Measurements from ENCODE around the gene GPHN. TPM values are rescaled to one million over a fixed set of nuclear protein-coding genes. Genes with fewer than 3 reads are reported as not detected.

The GPHN gene
- total and polyA plus RNA-seq, 10 of the 15 experiments (the other 5 are each of a cell fraction or from before 2014, with no cell fraction given): 22.3 to 48.8 (median 33.1) TPM

GRCh38 chr14:66649498-66649897 lies 141.6 kb downstream of the GPHN start (continued):
- TF ChIP-seq, protein P1, sequence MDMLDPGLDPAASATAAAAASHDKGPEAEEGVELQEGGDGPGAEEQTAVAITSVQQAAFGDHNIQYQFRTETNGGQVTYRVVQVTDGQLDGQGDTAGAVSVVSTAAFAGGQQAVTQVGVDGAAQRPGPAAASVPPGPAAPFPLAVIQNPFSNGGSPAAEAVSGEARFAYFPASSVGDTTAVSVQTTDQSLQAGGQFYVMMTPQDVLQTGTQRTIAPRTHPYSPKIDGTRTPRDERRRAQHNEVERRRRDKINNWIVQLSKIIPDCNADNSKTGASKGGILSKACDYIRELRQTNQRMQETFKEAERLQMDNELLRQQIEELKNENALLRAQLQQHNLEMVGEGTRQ (IDR thresholded peaks at IDR 0.05; ENCODE audit: borderline replicate concordance, low read depth, low read length): no peak
- TF ChIP-seq GATAD2B (conservative IDR thresholded peaks at IDR 0.05; ENCODE audit: low read depth): no peak
- peak; percentile 98 for TF ChIP-seq TCF3 (IDR thresholded peaks at IDR 0.05; ENCODE audit: borderline replicate concordance, insufficient read depth, low read depth, low read length)
- TF ChIP-seq IRF4 (IDR thresholded peaks at IDR 0.05; ENCODE audit: low read depth, low read length): peak; percentile 83
- TF ChIP-seq WRNIP1 (IDR thresholded peaks at IDR 0.05; ENCODE audit: borderline replicate concordance, low read depth, low read length): no peak
- TF ChIP-seq SMC3 (IDR thresholded peaks at IDR 0.05; ENCODE audit: borderline replicate concordance, low read length): no peak
- 0 out of 2 replicates have a peak, but pooled peaks have one; percentile 47 for TF ChIP-seq GABPA (IDR thresholded peaks at IDR 0.05; ENCODE audit: low read depth)
- TF ChIP-seq RELA (IDR thresholded peaks at IDR 0.05; ENCODE audit: borderline replicate concordance, partially characterized antibody): no peak
- peak; percentile 78; the same call in 1 of the 2 replicates for TF ChIP-seq JUND (IDR thresholded peaks at IDR 0.05; ENCODE audit: low read depth, low read length)
- TF ChIP-seq NR2F1 (conservative IDR thresholded peaks at IDR 0.05): peak; percentile 74
- TF ChIP-seq JUNB (IDR thresholded peaks at IDR 0.05): peak; percentile 95
- peak; percentile 93 for TF ChIP-seq MTA2 (IDR thresholded peaks at IDR 0.05; ENCODE audit: low read depth)
- TF ChIP-seq IKZF2 (IDR thresholded peaks at IDR 0.05): peak; percentile 36 to 55; a peak in 1 of 4 replicates
- TF ChIP-seq CREB1 (IDR thresholded peaks at IDR 0.05; ENCODE audit: low read depth): peak; percentile 90
- peak; percentile 60; the same call in 1 of the 2 replicates for TF ChIP-seq PAX5 (IDR thresholded peaks at IDR 0.05; ENCODE audit: borderline replicate concordance, low read depth, low read length)
- TF ChIP-seq EP300 (IDR thresholded peaks at IDR 0.05; ENCODE audit: borderline replicate concordance in 1 of 2, control insufficient read depth in 1 of 2, low read depth in 2 of 2, low read length in 2 of 2): peak; percentile 83 to 90
- TF ChIP-seq, protein P2, sequence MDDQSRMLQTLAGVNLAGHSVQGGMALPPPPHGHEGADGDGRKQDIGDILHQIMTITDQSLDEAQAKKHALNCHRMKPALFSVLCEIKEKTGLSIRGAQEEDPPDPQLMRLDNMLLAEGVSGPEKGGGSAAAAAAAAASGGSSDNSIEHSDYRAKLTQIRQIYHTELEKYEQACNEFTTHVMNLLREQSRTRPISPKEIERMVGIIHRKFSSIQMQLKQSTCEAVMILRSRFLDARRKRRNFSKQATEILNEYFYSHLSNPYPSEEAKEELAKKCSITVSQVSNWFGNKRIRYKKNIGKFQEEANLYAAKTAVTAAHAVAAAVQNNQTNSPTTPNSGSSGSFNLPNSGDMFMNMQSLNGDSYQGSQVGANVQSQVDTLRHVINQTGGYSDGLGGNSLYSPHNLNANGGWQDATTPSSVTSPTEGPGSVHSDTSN (IDR thresholded peaks at IDR 0.05; ENCODE audit: insufficient replicate concordance, low read depth, low read length): peak; percentile 85
- TF ChIP-seq HDGF (IDR thresholded peaks at IDR 0.05): no peak
- TF ChIP-seq RUNX3 (IDR thresholded peaks at IDR 0.05; ENCODE audit: low read length): peak; percentile 68
- TF ChIP-seq SREBF1 (IDR thresholded peaks at IDR 0.05; ENCODE audit: low read length): no peak
- TF ChIP-seq, protein P3, sequence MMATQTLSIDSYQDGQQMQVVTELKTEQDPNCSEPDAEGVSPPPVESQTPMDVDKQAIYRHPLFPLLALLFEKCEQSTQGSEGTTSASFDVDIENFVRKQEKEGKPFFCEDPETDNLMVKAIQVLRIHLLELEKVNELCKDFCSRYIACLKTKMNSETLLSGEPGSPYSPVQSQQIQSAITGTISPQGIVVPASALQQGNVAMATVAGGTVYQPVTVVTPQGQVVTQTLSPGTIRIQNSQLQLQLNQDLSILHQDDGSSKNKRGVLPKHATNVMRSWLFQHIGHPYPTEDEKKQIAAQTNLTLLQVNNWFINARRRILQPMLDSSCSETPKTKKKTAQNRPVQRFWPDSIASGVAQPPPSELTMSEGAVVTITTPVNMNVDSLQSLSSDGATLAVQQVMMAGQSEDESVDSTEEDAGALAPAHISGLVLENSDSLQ (IDR thresholded peaks at IDR 0.05): peak; percentile 95
- peak; percentile 31 for TF ChIP-seq MEF2B (IDR thresholded peaks at IDR 0.05; ENCODE audit: partially characterized antibody, poor library complexity, severe bottlenecking)
- peak; percentile 42; the same call in 1 of the 2 replicates for TF ChIP-seq NFIC (IDR thresholded peaks at IDR 0.05; ENCODE audit: low read depth, low read length)
- TF ChIP-seq, protein P4, sequence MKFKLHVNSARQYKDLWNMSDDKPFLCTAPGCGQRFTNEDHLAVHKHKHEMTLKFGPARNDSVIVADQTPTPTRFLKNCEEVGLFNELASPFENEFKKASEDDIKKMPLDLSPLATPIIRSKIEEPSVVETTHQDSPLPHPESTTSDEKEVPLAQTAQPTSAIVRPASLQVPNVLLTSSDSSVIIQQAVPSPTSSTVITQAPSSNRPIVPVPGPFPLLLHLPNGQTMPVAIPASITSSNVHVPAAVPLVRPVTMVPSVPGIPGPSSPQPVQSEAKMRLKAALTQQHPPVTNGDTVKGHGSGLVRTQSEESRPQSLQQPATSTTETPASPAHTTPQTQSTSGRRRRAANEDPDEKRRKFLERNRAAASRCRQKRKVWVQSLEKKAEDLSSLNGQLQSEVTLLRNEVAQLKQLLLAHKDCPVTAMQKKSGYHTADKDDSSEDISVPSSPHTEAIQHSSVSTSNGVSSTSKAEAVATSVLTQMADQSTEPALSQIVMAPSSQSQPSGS (IDR thresholded peaks at IDR 0.05; ENCODE audit: low read length): peak; percentile 86
- TF ChIP-seq IKZF1 (conservative IDR thresholded peaks at IDR 0.05): peak; percentile 55
- peak; percentile 98 for TF ChIP-seq TCF12 (IDR thresholded peaks at IDR 0.05; ENCODE audit: low read depth, low read length)
- no peak for TF ChIP-seq NR2C2 (IDR thresholded peaks at IDR 0.05; ENCODE audit: borderline replicate concordance, control insufficient read depth, insufficient read length, low read depth)
- peak; percentile 43; the same call in 1 of the 2 replicates for TF ChIP-seq EED (IDR thresholded peaks at IDR 0.05; ENCODE audit: low read depth)
- TF ChIP-seq BACH1 (IDR thresholded peaks at IDR 0.05; ENCODE audit: borderline replicate concordance): peak; percentile 23; the same call in 1 of the 2 replicates
- peak; percentile 71; the same call in 1 of the 2 replicates for TF ChIP-seq ZBED1 (IDR thresholded peaks at IDR 0.05; ENCODE audit: borderline replicate concordance)
